Measurements from ENCODE around the gene GATAD2A. TPM values are rescaled to one million over a fixed set of nuclear protein-coding genes. Genes with fewer than 3 reads are reported as not detected.
A peak's percentile ranks its signal among the peaks of the same experiment; 100 is the strongest.

Gene GATAD2A
- total and polyA plus RNA-seq, 2 of the 13 experiments (the other 11 are each of a cell fraction or from before 2014, with no cell fraction given), result 16.8 to 28.6 TPM

GRCh38 chr19:19515642-19516519 lies 110.4 kb downstream of the GATAD2A start, which contains the start of gene NDUFA13 (continued):
- TF ChIP-seq IKZF5 (CRISPR knock-in tag; IDR thresholded peaks at IDR 0.05) (peak; percentile 64; the same call in 1 of the 2 replicates), SRY (CRISPR knock-in tag; IDR thresholded peaks at IDR 0.05) (peak; percentile 72; the same call in 1 of the 2 replicates), ZSCAN22 (CRISPR knock-in tag; IDR thresholded peaks at IDR 0.05) (no peak; the same call in 1 of the 2 replicates), ZNF709 (CRISPR knock-in tag; IDR thresholded peaks at IDR 0.05) (0 out of 2 replicates have a peak, but pooled peaks have one; percentile 61), DPF2 (CRISPR knock-in tag; IDR thresholded peaks at IDR 0.05; ENCODE audit: borderline replicate concordance, low read depth) (no peak), ZNF329 (CRISPR knock-in tag; IDR thresholded peaks at IDR 0.05; ENCODE audit: low read depth) (no peak), ZFP36 (IDR thresholded peaks at IDR 0.05; ENCODE audit: borderline replicate concordance, low read depth, low read length, partially characterized antibody) (no peak), RFX5 (IDR thresholded peaks at IDR 0.05; ENCODE audit: low read depth, low read length) (no peak), ZNF260 (CRISPR knock-in tag; IDR thresholded peaks at IDR 0.05; ENCODE audit: borderline replicate concordance, low read depth) (no peak), KAT2B (IDR thresholded peaks at IDR 0.05; ENCODE audit: borderline replicate concordance, low read depth, low read length) (no peak), TIGD3 (CRISPR knock-in tag; IDR thresholded peaks at IDR 0.05; ENCODE audit: borderline replicate concordance) (no peak), ZNF878 (CRISPR knock-in tag; IDR thresholded peaks at IDR 0.05) (peak; percentile 16; the same call in 1 of the 2 replicates), CCDC6 (CRISPR knock-in tag; IDR thresholded peaks at IDR 0.05) (no peak; the same call in 1 of the 2 replicates), ELF1 (CRISPR knock-in tag; IDR thresholded peaks at IDR 0.05) (peak; percentile 100), TFAP4 (IDR thresholded peaks at IDR 0.05; ENCODE audit: borderline replicate concordance, low read depth) (peak; percentile 47; the same call in 1 of the 2 replicates), POGK (CRISPR knock-in tag; conservative IDR thresholded peaks at IDR 0.05) (peak; percentile 79), DMAP1 (CRISPR knock-in tag; IDR thresholded peaks at IDR 0.05) (peak; percentile 88; the same call in 1 of the 2 replicates), ZNF670 (CRISPR knock-in tag; IDR thresholded peaks at IDR 0.05; ENCODE audit: borderline replicate concordance) (no peak; the same call in 1 of the 2 replicates), ETV5 (CRISPR knock-in tag; IDR thresholded peaks at IDR 0.05; ENCODE audit: borderline replicate concordance) (peak; percentile 94), ZNF34 (CRISPR knock-in tag; IDR thresholded peaks at IDR 0.05; ENCODE audit: borderline replicate concordance) (0 out of 2 replicates have a peak, but pooled peaks have one; percentile 67), GPBP1L1 (CRISPR knock-in tag; IDR thresholded peaks at IDR 0.05) (no peak), MYC (CRISPR knock-in tag; IDR thresholded peaks at IDR 0.05; ENCODE audit: borderline replicate concordance) (peak; percentile 85; the same call in 1 of the 2 replicates)
